ENCODE data around the gene PAWR.

The PAWR gene

GRCh38 chr12:79689477-79690141, 1.2 kb downstream of the PAWR start:
- H3K9me3 ChIP-seq (replicated peaks; ENCODE audit: insufficient read depth, low read length): no peaks in the 10 kb centered on the region
- peaks cover 56% of the 10 kb centered on the region for H3K79me2 ChIP-seq (ENCODE audit: low read length)
- H3K4me1 ChIP-seq (ENCODE audit: low read length): peaks cover 5% of the 10 kb centered on the region; the same call in 1 of the 2 replicates
- H2AFZ ChIP-seq (ENCODE audit: low read length): peak overlapping the region; percentile 93
- H3K4me2 ChIP-seq (ENCODE audit: low read depth, low read length): peak overlapping the region; percentile 73
- peak overlapping the region; percentile 58; the same call in 1 of the 2 replicates for H3K27ac ChIP-seq (ENCODE audit: low read length)
- no peaks in the 10 kb centered on the region for H3K9me2 ChIP-seq (replicated peaks; ENCODE audit: insufficient read depth, low read length)
- DNase-seq: peak; percentile 39
- H3F3A ChIP-seq (ENCODE audit: insufficient read depth, low read length): peaks cover 16% of the 10 kb centered on the region; the same call in 1 of the 2 replicates
- H3K4me3 ChIP-seq (ENCODE audit: low read length): peak overlapping the region; percentile 94
- H3K36me3 ChIP-seq (replicated peaks; ENCODE audit: insufficient read depth, low read length): no peaks in the 10 kb centered on the region
- H3K27me3 ChIP-seq (replicated peaks; ENCODE audit: insufficient read depth, low read length): no peaks in the 10 kb centered on the region
- 0 out of 2 replicates have a peak, but pooled peaks cover 8% of the 10 kb centered on the region for H4K20me1 ChIP-seq (ENCODE audit: insufficient read depth, low read length)
- no peak for TF ChIP-seq EZH2phosphoT487 (IDR thresholded peaks at IDR 0.05; ENCODE audit: low read length)
- no peak for TF ChIP-seq EZH2 (optimal IDR thresholded peaks at IDR 0.05; ENCODE audit: low read depth, low read length)
- TF ChIP-seq CTCF (IDR thresholded peaks at IDR 0.05; ENCODE audit: low read length): no peak
- H3K9ac ChIP-seq (ENCODE audit: low read length): peak overlapping the region; percentile 71; the same call in 1 of the 2 replicates

- DNase-seq: no peak
- H3K27ac ChIP-seq (ENCODE audit: low read length): peak overlapping the region; percentile 41; the same call in 1 of the 2 replicates
- peak overlapping the region; percentile 73 for H3K4me2 ChIP-seq (ENCODE audit: low read depth, low read length)
- H3K4me1 ChIP-seq (ENCODE audit: low read length): peaks cover 5% of the 10 kb centered on the region; the same call in 1 of the 2 replicates
- no peaks in the 10 kb centered on the region for H3K9me3 ChIP-seq (replicated peaks; ENCODE audit: insufficient read depth, low read length)
- H2AFZ ChIP-seq (ENCODE audit: low read length): peak overlapping the region; percentile 59
- no peaks in the 10 kb centered on the region for H3K36me3 ChIP-seq (replicated peaks; ENCODE audit: insufficient read depth, low read length)
- TF ChIP-seq CTCF (IDR thresholded peaks at IDR 0.05; ENCODE audit: low read length): no peak
- H3K9me2 ChIP-seq (replicated peaks; ENCODE audit: insufficient read depth, low read length): no peaks in the 10 kb centered on the region
- peaks cover 16% of the 10 kb centered on the region; the same call in 1 of the 2 replicates for H3F3A ChIP-seq (ENCODE audit: insufficient read depth, low read length)
- H3K9ac ChIP-seq (ENCODE audit: low read length): peak overlapping the region; percentile 71; the same call in 1 of the 2 replicates
- H3K27me3 ChIP-seq (replicated peaks; ENCODE audit: insufficient read depth, low read length): no peaks in the 10 kb centered on the region
- H4K20me1 ChIP-seq (ENCODE audit: insufficient read depth, low read length): 0 out of 2 replicates have a peak, but pooled peaks cover 8% of the 10 kb centered on the region
- peak overlapping the region; percentile 94 for H3K4me3 ChIP-seq (ENCODE audit: low read length)
- H3K79me2 ChIP-seq (ENCODE audit: low read length): peaks cover 61% of the 10 kb centered on the region
These were observed 1.7 kb downstream of the PAWR start for GRCh38 chr12:79689061-79689476.

- Histone ChIP-seq H3K9me3 (replicated peaks; ENCODE audit: insufficient read depth, low read length) (no peaks in the 10 kb centered on the region), H3K36me3 (replicated peaks; ENCODE audit: insufficient read depth, low read length) (no peaks in the 10 kb centered on the region), H3K4me2 (ENCODE audit: low read depth, low read length) (peak overlapping the region; percentile 73), H3K9me2 (replicated peaks; ENCODE audit: insufficient read depth, low read length) (no peaks in the 10 kb centered on the region), H3K4me1 (ENCODE audit: low read length) (peaks cover 5% of the 10 kb centered on the region; the same call in 1 of the 2 replicates), H4K20me1 (ENCODE audit: insufficient read depth, low read length) (0 out of 2 replicates have a peak, but pooled peaks cover 8% of the 10 kb centered on the region), H3F3A (ENCODE audit: insufficient read depth, low read length) (peaks cover 16% of the 10 kb centered on the region; the same call in 1 of the 2 replicates), H2AFZ (ENCODE audit: low read length) (peak overlapping the region; percentile 59; the same call in 1 of the 2 replicates), H3K4me3 (ENCODE audit: low read length) (peak overlapping the region; percentile 94), H3K79me2 (ENCODE audit: low read length) (peaks cover 67% of the 10 kb centered on the region), H3K27me3 (replicated peaks; ENCODE audit: insufficient read depth, low read length) (no peaks in the 10 kb centered on the region), H3K9ac (ENCODE audit: low read length) (peak overlapping the region; percentile 71; the same call in 1 of the 2 replicates), H3K27ac (ENCODE audit: low read length) (peak overlapping the region; percentile 41; the same call in 1 of the 2 replicates)
- peak; percentile 25 for DNase-seq
- TF ChIP-seq EZH2phosphoT487 (IDR thresholded peaks at IDR 0.05; ENCODE audit: low read length) (no peak), EZH2 (optimal IDR thresholded peaks at IDR 0.05; ENCODE audit: low read depth, low read length) (no peak), CTCF (IDR thresholded peaks at IDR 0.05; ENCODE audit: low read length) (no peak)
These were observed 2.2 kb downstream of the PAWR start for GRCh38 chr12:79688376-79689060.

All from MM.1S (cell line).